GM23248 (cell line): ENCODE data around the gene UBA3. TPM values are rescaled to one million over a fixed set of nuclear protein-coding genes. Genes with fewer than 3 reads are reported as not detected.

Experiments used
- DNase-seq: peaks from one replicate; pipeline ENCODE4 v3.0.0-alpha.2; 2015
- H2AFZ ChIP-seq: fragments of 200-600 bp; sonication (generic); 2 replicates; pipeline ENCODE4 v1.6.1; 2016; ENCODE audit warnings: antibody characterized with exemption
- H3F3A ChIP-seq: fragments of 200-600 bp; sonication (generic); 2 replicates; pipeline ENCODE4 v1.6.1; 2016; ENCODE audit warnings: mild to moderate bottlenecking, antibody characterized with exemption, mixed run types; ENCODE audit not compliant: insufficient read depth
- H3K27ac ChIP-seq: fragments of 200-600 bp; sonication (generic); 2 replicates; pipeline ENCODE4 v1.5.1; 2016; ENCODE audit warnings: mild to moderate bottlenecking
- H3K27me3 ChIP-seq: fragments of 200-600 bp; sonication (generic); replicated peaks from 2 replicates; pipeline ENCODE4 v1.6.1; 2016; ENCODE audit warnings: mild to moderate bottlenecking; ENCODE audit not compliant: insufficient read depth
- H3K36me3 ChIP-seq: fragments of 200-600 bp; sonication (generic); 2 replicates; pipeline ENCODE4 v1.6.1; 2016; ENCODE audit warnings: low read depth, mild to moderate bottlenecking
- H3K4me1 ChIP-seq: fragments of 200-600 bp; sonication (generic); 2 replicates; pipeline ENCODE4 v1.6.1; 2016; ENCODE audit warnings: mild to moderate bottlenecking; ENCODE audit not compliant: insufficient read depth
- H3K4me2 ChIP-seq: fragments of 200-600 bp; sonication (generic); one replicate; pipeline ENCODE4 v1.6.1; 2016; ENCODE audit warnings: mild to moderate bottlenecking; ENCODE audit not compliant: unreplicated experiment
- H3K4me3 ChIP-seq: fragments of 200-600 bp; sonication (generic); 2 replicates; pipeline ENCODE4 v1.5.1; 2016; ENCODE audit warnings: mild to moderate bottlenecking
- H3K79me2 ChIP-seq: fragments of 200-600 bp; sonication (generic); 2 replicates; pipeline ENCODE4 v1.6.1; 2016; ENCODE audit warnings: mild to moderate bottlenecking; ENCODE audit not compliant: insufficient read depth
- H3K9ac ChIP-seq: fragments of 200-600 bp; sonication (generic); 2 replicates; pipeline ENCODE4 v1.6.1; 2016; ENCODE audit warnings: mild to moderate bottlenecking
- H3K9me2 ChIP-seq: fragments of 200-600 bp; sonication (generic); 2 replicates; pipeline ENCODE4 v1.6.1; 2016; ENCODE audit warnings: mixed run types, mild to moderate bottlenecking, moderate library complexity; ENCODE audit not compliant: insufficient read depth
- H3K9me3 ChIP-seq: fragments of 200-600 bp; sonication (generic); one replicate; pipeline ENCODE4 v1.6.1; 2017; ENCODE audit warnings: low read depth
- H4K20me1 ChIP-seq: fragments of 200-600 bp; sonication (generic); 2 replicates; pipeline ENCODE4 v1.6.0; 2016; ENCODE audit not compliant: insufficient read depth
- EZH2 ChIP-seq: fragments of 200-600 bp; sonication (generic); IDR thresholded peaks from 2 replicates; pipeline ENCODE4 v1.6.1; 2018; ENCODE audit warnings: antibody characterized with exemption, mild to moderate bottlenecking; ENCODE audit not compliant: insufficient read depth, poor library complexity, severe bottlenecking
- EZH2phosphoT487 ChIP-seq: fragments of 200-600 bp; sonication (generic); IDR thresholded peaks from 2 replicates; pipeline ENCODE4 v1.6.1; 2018; ENCODE audit warnings: antibody characterized with exemption, moderate library complexity, mild to moderate bottlenecking, low read depth; ENCODE audit not compliant: insufficient read depth
- WGBS, 2 experiments: methylation state at CpG; one replicate each; pipeline ENCODE4 v1.1.6; 2015 to 2017; ENCODE audit warnings: low lambda C conversion rate in 2 of 2, low coverage in 1 of 2; ENCODE audit errors: missing lambda C conversion rate in 2 of 2; 5-methylcytosine and 5-hydroxymethylcytosine counted together
- in situ Hi-C: fragments of 300-500 bp; cut with MboI; formaldehyde crosslinking; loops from 2 replicates; pipeline ENCODE4 v1.15.0; 2020
- polyA plus RNA-seq: library from polyadenylated mRNA; unstranded; fragments of >200 nt; fragmentation: Nextera tagmentation; extraction: Ambion mirVana; gene quantifications from 2 replicates; pipeline ENCODE4 v1.2.1, GENCODE V29; 2016
- total RNA-seq: library from RNA; depleted of rRNA; stranded (reverse); fragments of >200 nt; shearing (Covaris generic); gene quantifications from 2 replicates; pipeline ENCODE4 v1.2.3, GENCODE V29; 2014

The UBA3 gene
- total and polyA plus RNA-seq, 2 experiments from 2014 or later, result 64.0 to 65.0 TPM

GRCh38 chr3:69058180-69058946 is 21.8 kb downstream of the UBA3 start:
- H3K4me3 ChIP-seq, result no peak overlapping the region
- no peak for TF ChIP-seq EZH2phosphoT487
- TF ChIP-seq EZH2, result no peak
- no peaks in the 10 kb centered on the region for H3K9me2 ChIP-seq
- DNase-seq, result no peak
- peaks cover 68% of the 10 kb centered on the region for H3K36me3 ChIP-seq
- no peak overlapping the region for H2AFZ ChIP-seq
- H4K20me1 ChIP-seq, result no peaks in the 10 kb centered on the region
- H3K4me1 ChIP-seq, result no peaks in the 10 kb centered on the region
- H3K4me2 ChIP-seq, result no peak overlapping the region
- in situ Hi-C loops, result no loop called here
- WGBS, 2 experiments, result 96 to 97% methylated on average over 3 of the region's 3 CpGs
- no peak overlapping the region for H3K27ac ChIP-seq
- H3K79me2 ChIP-seq, result no peaks in the 10 kb centered on the region
- H3K9ac ChIP-seq, result no peak overlapping the region
- peaks cover 15% of the 10 kb centered on the region for H3F3A ChIP-seq
- H3K27me3 ChIP-seq, result no peaks in the 10 kb centered on the region
- no peaks in the 10 kb centered on the region for H3K9me3 ChIP-seq

- H4K20me1 ChIP-seq, result no peaks in the 10 kb centered on the region; the same call in 1 of the 2 replicates
- peak overlapping the region; percentile 99 for H3K9ac ChIP-seq
- WGBS, 2 experiments, result 6 to 9% methylated on average over 9 of the region's 9 CpGs
- H3F3A ChIP-seq, result peaks cover 26% of the 10 kb centered on the region
- H3K27me3 ChIP-seq, result no peaks in the 10 kb centered on the region
- H3K4me1 ChIP-seq, result peaks cover 15% of the 10 kb centered on the region
- peak overlapping the region; percentile 94 for H3K4me3 ChIP-seq
- in situ Hi-C loops, result no loop called here
- H3K27ac ChIP-seq, result peak overlapping the region; percentile 97
- H3K9me2 ChIP-seq, result no peaks in the 10 kb centered on the region
- no peak for TF ChIP-seq EZH2phosphoT487
- TF ChIP-seq EZH2, result no peak
- peaks cover 41% of the 10 kb centered on the region for H3K36me3 ChIP-seq
- H3K9me3 ChIP-seq, result no peaks in the 10 kb centered on the region
- no peak for DNase-seq
- peak overlapping the region; percentile 88 for H2AFZ ChIP-seq
- H3K79me2 ChIP-seq, result peaks cover 45% of the 10 kb centered on the region
- H3K4me2 ChIP-seq, result peak overlapping the region; percentile 72
Measured at GRCh38 chr3:69052472-69052898, 27.7 kb downstream of the UBA3 start.

- in situ Hi-C loops, result no loop called here
- Histone ChIP-seq H3K36me3 (peaks cover 44% of the 10 kb centered on the region), H3K27me3 (no peaks in the 10 kb centered on the region), H4K20me1 (no peaks in the 10 kb centered on the region; the same call in 1 of the 2 replicates), H3K4me2 (peak within 1 kb of the TSS; percentile 94), H3K4me3 (peak within 1 kb of the TSS; percentile 94), H3K4me1 (peaks cover 15% of the 10 kb centered on the region), H3K9me3 (no peaks in the 10 kb centered on the region), H3K27ac (peak within 1 kb of the TSS; percentile 97), H3F3A (peaks cover 26% of the 10 kb centered on the region), H3K9ac (peak within 1 kb of the TSS; percentile 99), H3K79me2 (peaks cover 51% of the 10 kb centered on the region), H2AFZ (peak within 1 kb of the TSS; percentile 88), H3K9me2 (no peaks in the 10 kb centered on the region)
- TF ChIP-seq EZH2 (no peak), EZH2phosphoT487 (no peak)
- 0 to 1% methylated on average over 38 to 43 of the region's 45 CpGs for whole genome bisulfite sequencing, 2 experiments
- DNase-seq, result peak; percentile 100
Measured at GRCh38 chr3:69051756-69052471, 28.3 kb downstream of the UBA3 start, which contains the start of gene TMF1. TSS of gene TMF1 (minus strand) at chr3:69052333. CDS start at chr3:69052086, 247 bp downstream.

GRCh38 chr3:69048990-69049389 is 31.2 kb downstream of the UBA3 start:
- WGBS, 2 experiments, result 97 to 100% methylated on average over 2 of the region's 2 CpGs
- Histone ChIP-seq H3K36me3 (peaks cover 41% of the 10 kb centered on the region), H3K9me2 (no peaks in the 10 kb centered on the region), H3K27ac (no peak overlapping the region), H2AFZ (no peak overlapping the region), H4K20me1 (no peaks in the 10 kb centered on the region; the same call in 1 of the 2 replicates), H3K4me3 (no peak overlapping the region), H3K9me3 (no peaks in the 10 kb centered on the region), H3K4me2 (peak overlapping the region; percentile 94), H3K27me3 (no peaks in the 10 kb centered on the region), H3K9ac (0 out of 2 replicates have a peak overlapping the region, but pooled peaks have one; percentile 99), H3K79me2 (peaks cover 80% of the 10 kb centered on the region), H3F3A (peaks cover 16% of the 10 kb centered on the region; the same call in 1 of the 2 replicates), H3K4me1 (peaks cover 23% of the 10 kb centered on the region)
- no peak for DNase-seq
- in situ Hi-C loops, result no loop called here
- TF ChIP-seq EZH2phosphoT487 (no peak), EZH2 (no peak)
